GM12872 (cell line): ENCODE measurements around the gene SPEM1.

ENCODE experiments used
- TF ChIP-seq, protein P1 (sequence below): IDR thresholded peaks from 3 replicates; pipeline ENCODE4 v1.5.1; 2011; ENCODE audit warnings: low read depth, mild to moderate bottlenecking, low read length, moderate library complexity; ENCODE audit not compliant: insufficient read depth

The SPEM1 gene

DNA sequence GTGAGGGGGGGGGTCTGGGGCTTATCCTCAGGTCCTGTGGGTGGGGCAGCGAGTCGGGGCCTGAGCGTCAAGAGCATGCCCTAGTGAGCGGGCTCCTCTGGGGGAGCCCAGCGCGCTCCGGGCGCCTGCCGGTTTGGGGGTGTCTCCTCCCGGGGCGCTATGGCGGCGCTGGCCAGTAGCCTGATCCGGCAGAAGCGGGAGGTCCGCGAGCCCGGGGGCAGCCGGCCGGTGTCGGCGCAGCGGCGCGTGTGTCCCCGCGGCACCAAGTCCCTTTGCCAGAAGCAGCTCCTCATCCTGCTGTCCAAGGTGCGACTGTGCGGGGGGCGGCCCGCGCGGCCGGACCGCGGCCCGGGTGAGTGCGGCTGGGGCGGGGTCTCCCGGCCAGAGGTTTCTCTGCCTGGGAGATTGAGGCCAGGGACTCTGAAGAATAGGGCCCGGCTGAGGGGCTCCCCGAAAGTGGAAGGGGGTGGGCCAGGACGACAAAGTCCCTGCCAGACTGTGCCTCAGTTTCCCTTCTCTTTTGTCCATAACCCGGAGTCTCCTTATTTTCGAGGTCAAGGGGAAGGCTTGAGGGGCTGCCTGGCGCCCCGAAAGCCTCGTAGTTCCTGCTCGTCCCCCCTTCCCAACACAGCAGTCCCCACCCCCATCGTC lies 19.5 kb downstream of the SPEM1 start, which contains the start of gene FGF11:
Gene FGF11, plus strand, starts transcription at position 51 of the 651 bp plus-strand sequence. Its CDS starts 109 bp downstream, at position 160.
- TF ChIP-seq, protein P1, sequence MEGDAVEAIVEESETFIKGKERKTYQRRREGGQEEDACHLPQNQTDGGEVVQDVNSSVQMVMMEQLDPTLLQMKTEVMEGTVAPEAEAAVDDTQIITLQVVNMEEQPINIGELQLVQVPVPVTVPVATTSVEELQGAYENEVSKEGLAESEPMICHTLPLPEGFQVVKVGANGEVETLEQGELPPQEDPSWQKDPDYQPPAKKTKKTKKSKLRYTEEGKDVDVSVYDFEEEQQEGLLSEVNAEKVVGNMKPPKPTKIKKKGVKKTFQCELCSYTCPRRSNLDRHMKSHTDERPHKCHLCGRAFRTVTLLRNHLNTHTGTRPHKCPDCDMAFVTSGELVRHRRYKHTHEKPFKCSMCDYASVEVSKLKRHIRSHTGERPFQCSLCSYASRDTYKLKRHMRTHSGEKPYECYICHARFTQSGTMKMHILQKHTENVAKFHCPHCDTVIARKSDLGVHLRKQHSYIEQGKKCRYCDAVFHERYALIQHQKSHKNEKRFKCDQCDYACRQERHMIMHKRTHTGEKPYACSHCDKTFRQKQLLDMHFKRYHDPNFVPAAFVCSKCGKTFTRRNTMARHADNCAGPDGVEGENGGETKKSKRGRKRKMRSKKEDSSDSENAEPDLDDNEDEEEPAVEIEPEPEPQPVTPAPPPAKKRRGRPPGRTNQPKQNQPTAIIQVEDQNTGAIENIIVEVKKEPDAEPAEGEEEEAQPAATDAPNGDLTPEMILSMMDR: no peak

DNA sequence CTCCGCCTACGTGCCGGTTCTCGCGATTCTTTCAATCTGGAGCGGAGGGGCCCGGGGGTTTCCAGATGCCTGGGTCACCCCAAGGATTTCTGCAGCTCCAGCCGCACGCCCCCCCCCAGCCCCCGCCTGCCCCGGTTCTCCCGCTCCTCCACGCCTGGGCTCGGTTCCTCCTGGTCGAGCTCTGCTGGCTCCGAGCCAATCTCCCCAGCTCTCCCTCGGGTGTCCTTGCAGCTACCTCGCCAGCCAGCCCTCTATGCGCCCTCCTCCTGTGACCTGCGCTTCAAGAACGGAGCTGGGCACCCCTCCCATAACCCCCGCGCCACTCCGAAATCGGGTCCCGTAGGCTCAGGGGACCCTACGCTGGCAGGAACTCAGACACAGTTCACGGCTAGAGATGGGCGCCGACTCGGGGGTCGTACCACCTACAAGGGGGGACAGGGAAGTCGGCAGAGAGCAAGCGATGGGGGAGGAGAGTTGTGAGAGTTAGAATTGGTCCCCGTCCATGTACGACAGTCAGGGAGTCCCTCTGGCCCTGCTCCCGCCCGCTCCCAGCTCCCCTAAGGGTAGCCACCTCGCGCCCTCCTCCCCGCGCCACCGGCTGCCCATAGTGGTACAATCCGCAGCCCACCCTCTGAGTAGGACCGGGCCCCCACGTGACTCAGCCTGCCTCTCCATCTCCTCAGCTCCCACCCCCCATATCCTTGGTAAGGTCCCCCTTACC lies 20.1 kb downstream of the SPEM1 start:
- TF ChIP-seq, protein P1: no peak

DNA sequence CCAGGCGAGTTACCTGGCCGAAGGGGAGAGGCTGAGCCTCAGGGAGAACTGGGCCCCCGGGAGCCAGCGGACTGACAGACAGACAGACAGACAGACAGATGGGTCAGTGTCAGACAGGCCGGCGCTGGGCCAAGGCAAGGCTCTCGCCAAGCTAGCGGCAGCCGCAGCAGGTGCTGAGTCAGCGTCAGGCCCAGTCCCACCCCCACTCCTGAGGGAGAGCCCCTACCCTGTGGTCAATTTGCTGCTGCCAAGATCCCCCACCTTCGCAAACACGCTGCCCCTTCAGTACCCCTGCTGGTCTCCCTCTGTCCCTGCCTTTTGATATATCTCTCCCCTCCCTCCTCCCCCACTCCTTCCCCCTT lies 20.7 kb downstream of the SPEM1 start:
- TF ChIP-seq, protein P1: no peak

DNA sequence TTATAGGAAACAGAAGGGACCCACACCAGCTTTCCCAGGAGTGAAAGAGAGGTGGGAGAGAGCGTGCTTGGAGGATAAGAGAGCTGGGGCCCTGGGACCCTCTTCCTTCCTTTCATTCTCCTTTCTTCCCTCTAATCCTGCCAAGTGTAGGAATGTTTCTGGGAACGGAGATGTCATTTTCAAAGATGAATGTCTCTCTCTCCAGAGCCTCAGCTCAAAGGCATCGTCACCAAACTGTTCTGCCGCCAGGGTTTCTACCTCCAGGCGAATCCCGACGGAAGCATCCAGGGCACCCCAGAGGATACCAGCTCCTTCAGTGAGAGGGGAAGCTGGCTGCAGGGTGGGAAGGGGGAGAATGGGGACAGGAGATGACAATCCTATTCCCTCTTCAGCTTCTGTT lies 21.1 kb downstream of the SPEM1 start:
- TF ChIP-seq, protein P1: no peak

DNA sequence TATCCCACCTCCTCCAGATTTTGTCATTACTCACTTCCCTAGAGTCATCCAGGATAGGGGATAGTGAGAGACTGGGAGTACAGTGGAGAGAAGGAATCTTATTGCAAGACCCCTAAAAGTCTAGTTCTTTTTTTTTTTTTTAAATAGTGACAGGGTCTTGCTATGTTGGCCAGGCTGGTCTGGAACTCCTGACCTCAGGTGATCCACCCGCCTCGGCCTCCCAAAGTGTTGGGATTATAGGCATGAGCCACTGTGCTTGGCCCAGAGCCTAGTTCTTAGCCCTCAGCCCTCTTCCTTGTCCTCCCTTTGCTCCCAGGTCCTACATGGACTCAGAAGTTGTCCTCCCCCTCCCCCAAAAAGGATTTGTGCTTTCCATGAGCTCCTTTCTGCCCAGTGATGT lies 22.0 kb downstream of the SPEM1 start:
- TF ChIP-seq, protein P1: no peak

DNA sequence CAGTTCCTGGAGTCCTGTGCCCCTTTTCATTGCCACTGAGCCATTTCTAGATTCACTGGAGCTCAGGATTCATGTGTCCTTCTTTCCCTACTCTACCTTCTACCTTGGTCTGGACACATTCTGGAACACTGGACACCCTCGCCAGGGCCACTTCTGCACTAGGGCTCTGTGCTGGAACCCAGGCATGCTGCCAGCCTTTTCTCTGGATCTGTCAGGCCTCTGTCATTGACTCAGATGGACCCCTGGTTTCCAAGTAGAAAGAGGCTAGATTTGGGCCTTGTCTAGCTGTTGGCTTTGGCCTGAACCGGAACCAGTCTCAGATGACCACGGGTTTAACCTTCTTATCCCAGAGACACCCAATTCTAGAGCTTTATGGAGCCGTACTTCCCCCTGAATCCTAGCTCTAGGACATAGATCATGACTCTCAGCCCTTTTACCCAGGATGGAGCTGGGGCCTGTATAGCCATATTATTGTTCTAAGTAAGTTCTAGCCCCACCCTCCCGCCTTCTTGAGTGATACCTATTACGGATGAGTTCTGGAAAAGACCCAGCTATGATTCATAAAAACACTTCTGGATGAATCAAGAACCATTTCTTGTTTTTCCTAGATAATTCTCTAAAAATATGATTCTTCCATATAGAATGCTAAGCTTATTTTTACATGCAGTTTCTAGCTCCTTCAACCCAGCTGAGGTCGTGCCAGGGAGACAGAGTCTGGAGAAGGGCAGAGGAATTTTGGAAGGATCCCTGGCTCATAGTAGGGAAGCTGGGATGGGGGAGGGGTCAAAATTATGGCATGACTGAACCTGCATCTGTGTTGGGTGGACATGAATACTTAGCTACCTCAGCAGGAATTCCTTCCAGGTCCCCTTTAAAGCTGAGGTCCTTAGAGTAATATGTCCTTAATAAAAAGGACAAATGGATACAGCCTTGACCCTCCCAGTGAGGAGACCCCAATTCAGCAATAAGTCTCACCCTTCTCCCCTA lies 23.7 kb downstream of the SPEM1 start:
- TF ChIP-seq, protein P1: no peak
